ENCODE results near the gene MYL6.
A peak's percentile ranks its signal among the peaks of the same experiment; 100 is the strongest.

The MYL6 gene

DNA sequence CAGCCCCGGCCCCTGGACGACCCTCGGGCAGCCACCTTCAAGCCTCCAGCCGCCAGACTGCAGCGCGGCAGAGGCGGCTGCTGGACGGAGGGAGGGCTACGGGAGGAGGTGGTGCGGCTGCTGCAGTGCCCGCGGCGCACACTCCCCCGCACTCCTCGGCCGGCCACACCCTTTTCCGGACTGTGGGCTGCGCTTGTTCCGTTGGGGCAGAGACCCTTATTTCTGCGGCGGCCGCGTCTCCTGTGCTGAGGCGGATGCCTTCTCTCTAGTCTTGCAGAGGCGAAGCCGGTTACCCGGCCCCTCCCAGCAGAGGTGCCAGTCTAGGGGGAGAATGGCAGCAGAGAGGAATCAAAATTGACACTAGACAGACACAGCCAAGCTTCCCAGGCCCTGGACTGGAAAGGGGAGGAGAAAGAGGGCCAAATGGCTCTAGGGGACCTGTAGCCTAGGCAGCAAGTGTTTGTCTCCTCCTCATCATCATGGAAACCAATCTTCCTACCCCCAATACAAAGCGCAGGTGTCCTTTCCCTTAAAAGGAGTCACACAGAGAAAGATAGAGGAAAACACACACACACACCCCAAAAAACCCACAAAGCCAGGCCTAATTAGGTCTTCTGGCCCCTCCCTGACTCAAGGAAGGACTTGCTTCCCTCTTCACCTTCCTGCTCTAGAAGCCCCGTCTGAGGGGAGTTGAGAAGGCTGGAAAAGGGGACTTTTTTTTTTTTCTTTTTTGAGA, 28.8 kb upstream of the MYL6 start:
- DNase-seq (ENCODE audit: low read depth, low spot score): peak; percentile 83

DNA sequence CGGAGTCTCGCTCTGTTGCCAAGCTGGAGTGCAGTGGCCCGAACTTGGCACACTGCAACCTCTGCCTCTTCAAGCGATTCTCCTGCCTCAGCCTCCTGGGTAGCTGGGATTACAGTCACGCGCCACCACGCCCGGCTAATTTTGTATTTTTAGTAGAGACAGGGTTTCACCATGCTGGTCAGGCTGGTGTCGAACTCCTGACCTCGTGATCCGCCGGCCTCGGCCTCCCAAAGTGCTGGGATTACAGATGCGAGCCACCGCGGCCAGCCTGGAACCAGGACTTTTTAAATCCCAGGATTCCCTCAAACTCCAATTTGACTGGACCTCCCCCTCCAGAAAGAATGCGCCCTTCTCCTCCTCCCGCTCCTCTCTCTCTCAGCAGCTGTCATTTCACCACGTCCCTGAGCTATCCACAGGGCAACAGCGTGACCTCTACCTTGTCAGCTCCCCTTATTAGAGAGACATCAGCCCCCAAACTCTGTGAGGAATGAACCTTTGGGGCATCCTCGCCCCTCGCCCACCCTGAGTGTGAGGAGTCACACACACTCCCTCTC, 28.1 kb upstream of the MYL6 start:
- DNase-seq (ENCODE audit: low read depth, low spot score): peak; percentile 28

DNA sequence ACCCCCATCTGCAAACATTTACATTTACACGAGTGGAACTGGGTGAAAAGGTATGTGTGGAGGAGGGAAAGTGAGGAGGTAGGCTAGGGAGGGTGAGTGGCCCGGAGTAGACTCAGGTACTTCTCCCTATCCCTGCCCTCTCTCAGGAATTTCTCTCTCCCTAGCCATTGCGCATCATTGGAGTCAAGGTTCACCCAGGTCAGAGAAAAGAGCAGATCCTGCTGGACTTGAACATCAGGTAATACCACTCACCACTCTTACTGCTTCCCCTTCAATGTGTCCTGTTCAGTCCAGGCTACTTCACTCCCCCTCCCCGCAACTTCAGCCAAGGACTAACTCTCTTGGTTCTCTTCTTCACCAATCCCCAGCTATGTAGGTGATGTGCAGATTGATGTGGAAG, 27.3 kb upstream of the MYL6 start:
- DNase-seq (ENCODE audit: low read depth, low spot score): peak; percentile 10

DNA sequence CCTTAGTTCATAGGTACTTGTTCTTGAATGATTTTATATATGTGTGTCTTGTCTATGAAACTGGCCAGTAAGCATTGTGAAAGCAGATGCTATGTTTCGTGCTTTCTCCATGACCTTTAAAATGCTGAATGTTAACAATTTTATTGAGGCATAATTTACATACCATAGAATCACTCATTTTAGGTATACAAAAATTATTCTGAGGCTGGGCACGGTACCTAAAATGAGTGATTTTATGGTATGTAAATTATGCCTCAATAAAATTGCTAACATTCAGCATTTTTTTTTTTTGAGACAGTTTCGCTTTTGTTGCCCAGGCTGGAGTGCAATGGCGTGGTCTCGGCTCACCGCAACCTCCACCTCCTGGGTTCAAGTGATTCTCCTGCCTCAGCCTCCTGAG, 23.3 kb upstream of the MYL6 start:
- DNase-seq (ENCODE audit: low read depth, low spot score): no peak

DNA sequence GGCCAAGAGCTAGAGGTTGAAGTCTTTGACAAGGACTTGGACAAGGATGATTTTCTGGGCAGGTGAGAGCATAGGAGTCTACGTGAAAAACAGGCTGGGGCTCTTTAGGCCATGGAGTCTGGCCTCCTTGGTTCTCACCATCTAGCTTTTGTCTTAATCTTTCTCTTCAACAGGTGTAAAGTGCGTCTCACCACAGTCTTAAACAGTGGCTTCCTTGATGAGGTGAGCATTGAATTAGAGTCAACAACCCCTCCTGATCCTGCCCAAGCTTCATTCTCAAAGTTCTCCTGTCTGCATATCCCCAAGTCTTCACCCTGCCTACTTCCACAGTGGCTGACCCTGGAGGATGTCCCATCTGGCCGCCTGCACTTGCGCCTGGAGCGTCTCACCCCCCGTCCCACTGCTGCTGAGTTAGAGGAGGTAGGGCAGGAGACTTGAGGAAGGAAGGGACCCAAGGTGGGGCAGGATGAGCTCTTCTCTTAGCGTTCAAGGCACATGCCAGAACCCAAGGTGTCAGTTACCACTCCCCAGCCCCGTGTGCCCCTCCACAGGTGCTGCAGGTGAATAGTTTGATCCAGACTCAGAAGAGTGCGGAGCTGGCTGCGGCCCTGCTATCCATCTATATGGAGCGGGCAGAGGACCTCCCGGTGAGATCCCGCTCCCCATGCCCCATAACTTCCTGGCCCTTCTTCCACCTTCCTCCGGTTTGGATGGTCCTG, 20.1 kb upstream of the MYL6 start:
- DNase-seq (ENCODE audit: low read depth, low spot score): no peak

DNA sequence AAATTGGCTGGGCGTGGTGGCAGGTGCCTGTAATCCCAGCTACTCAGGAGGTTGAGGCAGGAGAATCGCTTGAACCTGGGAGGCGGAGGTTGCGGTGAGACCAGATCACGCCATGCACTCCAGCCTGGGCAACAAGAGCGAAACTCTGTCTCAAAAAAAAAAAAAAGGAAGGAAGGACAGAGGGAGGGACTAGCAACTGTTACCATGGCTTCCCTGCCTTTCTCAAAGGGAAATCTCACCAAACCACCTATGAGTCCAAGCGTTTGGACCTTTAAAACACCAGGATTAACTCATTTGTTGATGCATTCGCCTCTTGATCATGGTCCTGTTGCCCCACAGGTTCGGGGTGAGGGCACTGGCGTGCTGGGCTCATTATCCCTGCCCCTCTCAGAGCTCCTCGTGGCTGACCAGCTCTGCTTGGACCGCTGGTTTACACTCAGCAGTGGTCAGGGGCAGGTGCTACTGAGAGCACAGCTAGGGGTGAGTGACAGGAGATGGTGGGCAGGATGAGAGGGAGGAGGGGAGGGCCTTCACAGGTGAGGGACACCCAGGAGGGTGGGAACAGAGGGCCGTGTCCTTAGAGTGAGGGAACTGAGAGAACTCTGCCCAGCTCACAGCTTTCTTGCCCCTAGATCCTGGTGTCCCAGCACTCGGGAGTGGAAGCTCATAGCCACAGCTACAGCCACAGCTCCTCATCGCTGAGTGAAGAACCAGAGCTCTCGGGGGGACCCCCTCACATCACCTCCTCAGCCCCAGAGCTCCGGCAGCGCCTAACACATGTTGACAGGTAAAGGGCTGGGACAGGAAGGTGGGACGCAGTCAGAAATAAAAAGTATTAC, 16.0 kb upstream of the MYL6 start:
- no peak for DNase-seq (ENCODE audit: low read depth, low spot score)

DNA sequence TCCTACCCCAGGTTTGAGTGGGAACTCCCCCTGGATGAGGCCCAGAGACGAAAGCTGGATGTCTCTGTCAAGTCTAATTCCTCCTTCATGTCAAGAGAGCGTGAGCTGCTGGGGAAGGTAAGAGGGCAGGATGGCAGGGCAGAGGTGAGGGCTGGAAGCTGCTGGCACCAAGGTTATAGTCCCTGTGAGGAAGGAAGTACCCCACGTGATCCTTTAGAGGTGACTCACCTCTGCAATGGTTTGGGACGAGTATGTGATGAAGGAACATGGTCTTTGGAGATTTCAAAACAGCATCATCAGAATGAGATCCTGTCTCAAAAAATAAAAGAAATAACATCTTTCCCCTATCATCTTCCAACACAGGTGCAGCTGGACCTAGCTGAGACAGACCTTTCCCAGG, 14.9 kb upstream of the MYL6 start:
- DNase-seq (ENCODE audit: low read depth, low spot score): no peak

DNA sequence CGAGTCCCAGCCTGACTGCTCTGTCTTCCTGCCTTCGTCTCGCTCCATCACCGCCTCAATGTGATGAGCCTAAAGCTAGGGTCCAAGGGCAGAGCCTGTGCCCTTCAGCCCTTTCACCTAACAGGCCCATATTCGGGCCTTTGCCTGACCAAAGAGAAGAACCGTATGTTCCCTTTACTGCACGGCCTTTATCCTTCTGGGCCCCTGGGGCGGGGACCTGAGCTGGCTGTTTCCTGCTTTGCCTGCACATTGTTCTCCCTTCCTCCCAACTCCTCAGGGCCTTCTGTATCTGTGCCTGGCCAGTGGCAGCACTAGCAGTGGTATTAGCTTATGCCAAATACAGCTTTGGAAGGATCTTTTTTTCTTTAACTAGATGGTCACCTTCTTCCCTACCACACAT, 14.3 kb upstream of the MYL6 start:
- DNase-seq (ENCODE audit: low read depth, low spot score): no peak

DNA sequence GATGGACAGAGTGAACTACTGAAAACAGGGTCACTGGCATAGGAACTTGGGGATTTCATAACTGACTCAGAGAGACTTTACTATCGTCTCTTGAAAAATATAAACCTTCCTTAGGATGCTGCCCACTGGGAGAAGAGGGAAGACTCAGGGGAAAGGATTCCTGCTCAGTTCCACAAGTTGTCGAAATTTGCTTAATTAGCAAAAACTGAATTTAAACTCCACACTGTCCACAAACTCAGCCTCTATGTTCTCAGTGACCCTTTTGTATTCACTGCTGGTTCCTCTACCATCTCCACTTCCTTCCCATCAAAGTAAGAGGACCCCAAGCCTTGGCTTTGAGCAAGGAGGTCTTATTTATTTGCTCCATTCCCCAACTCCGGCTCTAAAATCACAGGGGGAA, 12.9 kb upstream of the MYL6 start:
- DNase-seq (ENCODE audit: low read depth, low spot score): no peak

DNA sequence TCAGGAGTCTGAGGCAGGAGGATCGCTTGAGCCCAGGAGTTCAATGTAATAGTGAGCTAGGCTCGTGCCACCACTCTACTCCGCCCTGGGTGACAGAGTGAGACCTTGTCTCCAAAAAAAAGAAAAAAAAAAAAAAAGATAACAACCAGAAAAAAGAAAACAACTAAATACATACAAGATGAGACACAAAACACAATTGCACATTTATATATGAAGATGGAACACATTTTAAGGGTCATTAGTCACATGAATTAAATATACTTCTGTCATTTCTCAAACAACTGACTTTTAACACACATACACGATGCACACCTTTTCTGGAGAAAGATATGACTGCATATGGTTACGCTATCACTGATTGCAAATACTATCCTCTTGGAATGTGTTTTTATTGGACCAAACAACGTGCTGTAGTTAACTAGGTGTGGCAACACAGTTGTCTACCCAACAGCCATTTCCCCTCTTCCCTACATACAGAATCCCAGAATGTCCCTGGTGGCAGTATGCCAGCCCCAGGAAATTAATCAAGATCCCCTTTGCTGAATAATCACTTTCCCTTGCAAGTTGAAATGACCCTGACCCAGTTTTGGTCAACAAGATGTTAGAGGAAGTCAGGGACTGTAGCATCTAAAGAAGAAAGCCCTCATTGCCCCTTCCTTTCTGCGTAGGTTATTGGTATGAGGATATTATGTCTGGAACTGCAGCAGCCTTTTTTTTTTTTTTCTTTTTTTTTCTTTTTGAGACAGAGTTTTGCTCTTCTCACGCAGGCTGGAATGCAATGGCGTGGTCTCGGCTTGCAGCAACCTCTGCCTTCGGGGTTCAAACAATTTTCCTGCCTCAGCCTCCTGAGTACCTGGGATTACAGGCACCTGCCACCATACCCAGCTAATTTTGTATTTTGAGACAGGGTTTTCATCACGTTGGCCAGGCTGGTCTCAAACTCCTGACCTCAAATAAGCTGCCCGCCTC, 11.4 kb upstream of the MYL6 start:
- no peak for DNase-seq (ENCODE audit: low read depth, low spot score)

DNA sequence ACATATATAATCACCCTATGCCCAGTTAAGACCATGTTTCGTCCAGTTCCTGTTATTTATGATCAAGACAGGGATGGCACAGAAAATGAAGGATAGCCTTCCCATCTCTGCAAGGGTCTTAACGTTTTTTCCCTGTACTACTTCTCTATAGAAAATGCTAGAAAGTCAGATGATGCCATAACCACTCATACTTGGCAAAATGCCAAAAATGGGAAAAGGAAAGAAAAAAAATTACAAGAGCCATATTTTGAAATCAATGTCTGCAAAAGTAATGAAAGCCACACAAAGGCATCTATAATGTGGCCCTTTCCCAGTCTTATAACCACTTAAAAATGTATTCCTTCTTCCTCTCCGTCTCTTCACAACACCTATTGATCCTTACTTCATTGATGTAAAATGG, 7.6 kb upstream of the MYL6 start:
- no peak for DNase-seq (ENCODE audit: low read depth, low spot score)

DNA sequence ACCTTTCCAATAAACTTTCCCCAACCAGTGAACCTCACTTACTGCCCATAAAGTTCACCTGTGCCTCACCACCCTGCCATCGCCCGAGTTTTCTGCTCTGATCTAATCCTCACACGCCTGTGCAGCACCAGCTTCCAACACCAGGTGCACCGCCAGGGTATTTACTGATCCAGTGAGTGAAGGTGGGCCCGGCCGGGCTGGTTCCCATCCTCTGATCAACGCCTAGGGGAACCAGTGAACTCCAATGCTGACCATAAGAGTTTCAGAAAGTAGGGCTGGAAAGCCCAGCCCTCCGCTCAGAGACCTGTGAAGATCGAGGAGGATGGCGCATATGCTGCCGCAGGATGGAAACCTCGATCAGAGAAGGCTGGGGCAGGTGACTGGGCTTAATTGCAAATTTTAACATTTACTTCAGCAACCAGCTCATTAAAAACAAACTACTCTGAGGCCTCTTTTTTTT, 6.5 kb upstream of the MYL6 start:
- DNase-seq (ENCODE audit: low read depth, low spot score): peak; percentile 82

DNA sequence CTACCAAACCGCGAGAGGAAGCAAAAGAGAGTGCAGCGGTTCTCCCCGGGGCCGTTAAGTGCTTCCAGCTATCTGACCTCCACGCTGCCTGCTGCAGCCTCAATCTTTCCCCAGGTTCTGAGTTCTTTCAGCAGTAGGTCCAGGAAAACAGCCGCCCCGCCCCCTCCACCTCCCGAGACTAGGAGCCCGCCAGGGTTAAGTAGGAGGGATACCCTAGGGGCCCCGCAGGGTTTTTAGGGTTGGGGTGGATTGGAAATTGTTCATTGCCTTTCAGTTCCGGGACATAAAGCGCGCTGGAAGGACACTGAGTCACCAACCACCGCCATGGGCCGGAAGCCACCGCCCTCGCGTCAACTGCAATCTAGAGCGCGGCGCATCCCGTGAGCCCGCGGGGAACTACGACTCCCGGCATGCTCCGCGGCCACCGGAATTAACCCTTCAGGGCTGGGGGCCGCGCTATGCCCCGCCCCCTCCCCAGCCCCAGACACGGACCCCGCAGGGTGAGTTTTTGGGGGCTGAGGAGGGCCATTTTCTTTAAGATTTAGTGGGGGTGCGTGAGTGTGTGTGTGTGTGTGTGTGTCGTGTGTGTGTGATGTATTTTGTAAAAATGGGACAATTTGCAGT, 5.9 kb upstream of the MYL6 start, which contains the start of gene MYL6B:
MYL6B (plus strand) TSS at position 456 of the 624 bp plus-strand sequence. CDS start 1,332 bp downstream, outside the sequence.
- DNase-seq (ENCODE audit: low read depth, low spot score): peak; percentile 93

DNA sequence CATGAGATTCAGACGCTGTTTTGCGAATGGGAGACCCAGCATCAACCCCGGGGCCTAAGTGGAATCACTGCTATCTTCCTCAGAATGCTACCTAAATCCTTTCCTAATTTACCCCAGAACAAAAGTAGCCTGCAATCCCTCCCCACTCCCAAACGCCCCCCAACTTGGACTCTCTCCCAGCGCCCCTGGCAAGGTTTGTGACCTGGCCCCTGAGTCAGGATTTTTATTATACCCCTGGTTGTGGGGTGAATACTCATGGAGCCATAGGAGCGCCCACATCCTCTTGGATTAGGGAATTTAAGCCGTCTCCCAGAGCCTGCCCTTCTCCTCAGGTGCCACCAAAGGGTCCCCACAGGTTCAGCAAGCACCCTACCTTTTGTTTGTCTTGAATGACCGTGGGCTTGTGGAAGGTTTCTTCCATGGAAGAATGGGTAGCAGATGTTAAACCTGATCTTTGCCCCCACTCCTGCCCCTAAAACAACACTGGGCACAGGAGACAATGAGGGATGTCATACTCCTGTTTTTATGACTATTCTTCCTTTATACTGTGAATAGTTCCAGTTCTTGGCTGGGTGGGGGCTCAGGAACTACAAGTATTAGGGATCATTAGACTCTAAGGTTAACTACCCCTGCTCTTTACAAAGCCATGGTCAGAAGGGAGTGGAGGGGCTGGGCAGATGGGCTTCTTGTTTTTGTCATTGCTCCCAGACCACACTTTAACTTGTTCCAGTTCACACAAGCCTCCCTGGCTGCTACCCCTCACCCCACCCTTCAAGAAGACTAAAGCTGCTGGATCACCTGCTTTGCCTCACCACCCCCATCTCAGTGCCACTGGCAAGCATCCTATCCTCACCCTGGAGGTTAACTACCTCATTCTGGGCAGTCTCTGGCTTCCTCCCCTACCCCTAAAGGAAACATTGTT, 5.1 kb upstream of the MYL6 start:
- no peak for DNase-seq (ENCODE audit: low read depth, low spot score)

DNA sequence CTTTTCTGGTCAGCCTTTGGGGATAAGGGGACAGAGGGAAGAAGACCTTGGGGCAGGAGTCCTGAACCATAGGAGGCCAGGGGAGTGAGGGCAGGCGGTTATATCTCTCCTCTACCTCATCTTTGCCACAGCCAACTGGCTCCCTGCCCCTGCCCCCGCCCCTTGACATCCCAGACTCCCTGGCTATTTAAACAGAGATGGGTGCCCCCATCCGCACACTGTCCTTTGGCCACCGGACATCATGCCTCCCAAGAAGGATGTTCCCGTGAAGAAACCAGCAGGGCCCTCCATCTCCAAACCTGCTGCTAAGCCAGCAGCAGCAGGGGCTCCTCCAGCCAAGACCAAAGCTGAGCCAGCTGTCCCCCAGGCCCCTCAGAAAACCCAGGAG, 4.5 kb upstream of the MYL6 start:
- DNase-seq (ENCODE audit: low read depth, low spot score): no peak

DNA sequence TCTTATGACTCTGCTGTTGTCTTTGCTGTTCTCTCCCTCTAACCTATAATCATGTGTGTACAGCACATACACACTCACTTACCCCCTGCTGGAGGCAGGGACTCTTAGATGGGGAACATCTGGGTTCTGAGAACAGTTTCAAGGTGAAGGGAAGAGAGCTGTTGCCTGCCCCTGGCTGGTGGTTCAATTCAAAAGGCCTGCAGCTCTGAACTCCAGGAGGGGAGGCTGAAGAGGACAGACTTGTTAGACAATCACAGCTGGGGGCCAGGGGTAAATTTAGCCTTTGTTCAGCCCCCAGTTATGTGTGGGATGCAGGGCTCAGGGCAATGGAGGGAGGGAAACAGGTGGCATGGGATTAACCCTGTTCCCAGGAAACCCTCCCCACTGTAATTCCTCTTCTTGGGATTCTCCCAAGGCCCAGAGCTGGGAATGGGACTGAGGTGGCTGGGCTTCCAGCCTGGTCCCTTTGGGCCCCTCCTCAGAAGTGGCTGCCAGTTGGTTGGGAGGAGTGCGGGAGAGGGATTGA, 3.9 kb upstream of the MYL6 start:
- DNase-seq (ENCODE audit: low read depth, low spot score): no peak

DNA sequence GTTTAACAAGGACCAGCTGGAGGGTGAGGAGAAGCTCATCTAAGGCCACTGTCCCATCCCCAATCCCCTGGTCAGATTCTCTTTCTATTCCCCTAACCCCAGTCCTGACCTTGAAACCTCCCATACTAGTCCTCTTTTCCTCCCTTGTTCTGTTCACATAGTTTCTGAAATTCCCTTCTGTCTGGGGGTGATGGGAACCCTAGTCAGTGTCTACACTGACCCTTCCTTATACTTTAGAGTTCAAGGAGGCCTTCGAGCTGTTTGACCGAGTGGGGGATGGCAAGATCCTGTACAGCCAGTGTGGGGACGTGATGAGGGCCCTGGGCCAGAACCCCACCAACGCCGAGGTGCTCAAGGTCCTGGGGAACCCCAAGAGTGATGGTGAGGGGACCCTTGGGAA, 3.3 kb upstream of the MYL6 start:
- no peak for DNase-seq (ENCODE audit: low read depth, low spot score)

DNA sequence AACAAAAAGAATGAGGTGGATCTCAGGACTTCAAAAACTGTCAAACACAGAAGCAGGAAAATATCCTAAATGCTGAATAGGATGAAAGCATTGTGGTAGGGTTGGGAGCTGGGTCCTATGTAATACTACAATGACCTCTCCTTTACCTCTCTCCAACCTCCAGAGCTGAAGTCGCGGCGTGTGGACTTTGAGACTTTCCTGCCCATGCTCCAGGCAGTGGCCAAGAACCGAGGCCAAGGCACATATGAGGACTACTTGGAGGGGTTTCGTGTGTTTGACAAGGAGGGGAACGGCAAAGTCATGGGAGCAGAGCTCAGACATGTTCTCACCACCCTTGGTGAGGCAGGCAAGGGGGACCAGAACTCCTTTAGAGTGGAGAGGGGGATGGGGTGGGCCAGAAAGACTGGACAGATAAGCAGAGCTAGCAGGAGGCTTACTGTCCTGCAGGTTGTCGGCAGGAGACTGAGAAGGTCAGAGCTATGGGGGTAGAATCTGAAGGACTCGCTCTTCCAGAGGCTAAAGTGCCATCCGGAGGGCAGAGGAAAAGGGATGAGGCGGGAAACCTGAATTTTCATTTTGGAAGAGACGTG, 2.8 kb upstream of the MYL6 start:
- DNase-seq (ENCODE audit: low read depth, low spot score): no peak

Measured in ELF-1 (cell line).